ENCODE results near the gene SEM1.
"Not testable (repeated sequence)": the region's sequence is repeated elsewhere in the genome, so short reads cannot be mapped to it uniquely, and the experiment has no call there.

SEM1 gene

DNA sequence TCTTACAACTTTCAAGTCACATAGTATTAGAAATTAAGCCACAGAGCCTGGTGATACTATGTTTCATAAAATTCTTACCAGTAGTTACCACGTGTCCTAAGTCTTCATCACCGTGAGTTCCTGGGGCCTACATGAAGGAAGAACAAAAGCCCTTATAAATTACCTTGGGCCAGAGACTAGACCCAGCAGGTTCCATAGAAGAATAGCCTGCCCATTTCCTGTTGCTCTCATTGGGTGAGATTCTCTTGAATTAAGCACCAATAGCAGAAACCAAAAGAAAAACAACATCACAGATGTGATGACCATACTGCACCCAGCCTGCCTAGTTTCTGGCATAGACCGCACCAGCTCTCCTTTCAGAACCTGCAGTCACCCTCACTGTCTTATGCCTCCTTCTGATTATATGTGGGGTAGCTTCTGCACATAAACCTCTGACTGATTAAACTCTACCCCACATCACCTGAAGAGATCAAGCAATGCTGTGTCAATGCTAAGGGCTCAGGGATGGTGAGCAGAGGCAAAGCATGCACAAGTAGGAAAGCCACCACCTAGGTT is 18.0 kb upstream of the SEM1 start:
- no peak overlapping the region for H3K27ac ChIP-seq (ENCODE audit: low read depth, low read length)
- no peaks in the 10 kb centered on the region for H3K27me3 ChIP-seq (ENCODE audit: insufficient read depth, low read length)
- H3K4me1 ChIP-seq (ENCODE audit: insufficient read depth, low read length), result peaks cover 22% of the 10 kb centered on the region
- H3K36me3 ChIP-seq (ENCODE audit: insufficient read depth, low read length), result no peaks in the 10 kb centered on the region
- no peaks in the 10 kb centered on the region for H3K9me3 ChIP-seq (ENCODE audit: insufficient read depth, low read depth, low read length)
- WGBS, result 88% methylated on average over 3 of the region's 3 CpGs
- no peak overlapping the region for H3K4me3 ChIP-seq (ENCODE audit: low read length)
- no peak overlapping the region for H3K9ac ChIP-seq (ENCODE audit: low read depth, low read length)

DNA sequence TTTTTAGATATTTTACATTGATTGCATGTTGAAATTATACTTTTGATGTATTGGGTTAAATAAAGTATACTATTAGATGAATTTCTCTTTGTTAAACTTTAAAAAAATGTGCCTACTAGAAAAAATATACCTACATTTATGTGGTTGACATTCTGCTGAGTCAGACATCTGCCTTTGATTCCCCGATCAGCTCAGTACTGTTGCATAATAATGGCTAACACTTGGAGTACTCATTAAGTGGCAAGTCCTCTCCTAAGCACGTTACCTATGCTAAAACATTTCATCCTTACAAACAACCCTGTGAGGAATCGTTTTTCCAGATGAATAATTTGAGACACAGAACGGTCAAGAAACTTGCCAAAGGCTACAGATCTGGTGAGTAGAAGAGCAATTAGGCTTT is 14.0 kb upstream of the SEM1 start:
- no peak overlapping the region for H3K27ac ChIP-seq (ENCODE audit: low read depth, low read length)
- no peaks in the 10 kb centered on the region for H3K27me3 ChIP-seq (ENCODE audit: insufficient read depth, low read length)
- no peaks in the 10 kb centered on the region for H3K36me3 ChIP-seq (ENCODE audit: insufficient read depth, low read length)
- H3K4me3 ChIP-seq (ENCODE audit: low read length), result no peak overlapping the region
- WGBS, result 35% methylated on average over 4 of the region's 4 CpGs
- H3K9ac ChIP-seq (ENCODE audit: low read depth, low read length), result no peak overlapping the region
- H3K9me3 ChIP-seq (ENCODE audit: insufficient read depth, low read depth, low read length), result no peaks in the 10 kb centered on the region
- H3K4me1 ChIP-seq (ENCODE audit: insufficient read depth, low read length), result peaks cover 26% of the 10 kb centered on the region

DNA sequence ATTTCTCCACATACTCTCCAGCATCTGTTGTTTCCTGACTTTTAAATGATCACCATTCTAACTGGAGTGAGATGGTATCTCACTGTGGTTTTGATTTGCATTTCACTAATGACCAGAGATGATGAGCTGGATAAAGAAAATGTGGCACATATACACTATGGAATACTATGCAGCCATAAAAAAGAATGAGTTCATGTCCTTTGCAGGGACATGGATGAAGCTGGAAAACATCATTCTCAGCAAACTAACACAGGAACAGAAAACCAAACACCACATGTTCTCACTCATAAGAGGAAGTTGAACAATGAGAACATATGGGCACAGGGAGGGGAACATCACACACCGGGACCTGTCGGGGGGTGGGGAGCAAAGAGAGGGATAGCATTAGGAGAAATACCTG is 13.3 kb upstream of the SEM1 start:
- H3K4me1 ChIP-seq (ENCODE audit: insufficient read depth, low read length), result peaks cover 31% of the 10 kb centered on the region
- H3K4me3 ChIP-seq (ENCODE audit: low read length); H3K27ac ChIP-seq (ENCODE audit: low read depth, low read length); H3K36me3 ChIP-seq (ENCODE audit: insufficient read depth, low read length); H3K27me3 ChIP-seq (ENCODE audit: insufficient read depth, low read length); H3K9me3 ChIP-seq (ENCODE audit: insufficient read depth, low read depth, low read length); H3K9ac ChIP-seq (ENCODE audit: low read depth, low read length): not testable (repeated sequence)
- WGBS, result 100% methylated on average over 2 of the region's 2 CpGs

DNA sequence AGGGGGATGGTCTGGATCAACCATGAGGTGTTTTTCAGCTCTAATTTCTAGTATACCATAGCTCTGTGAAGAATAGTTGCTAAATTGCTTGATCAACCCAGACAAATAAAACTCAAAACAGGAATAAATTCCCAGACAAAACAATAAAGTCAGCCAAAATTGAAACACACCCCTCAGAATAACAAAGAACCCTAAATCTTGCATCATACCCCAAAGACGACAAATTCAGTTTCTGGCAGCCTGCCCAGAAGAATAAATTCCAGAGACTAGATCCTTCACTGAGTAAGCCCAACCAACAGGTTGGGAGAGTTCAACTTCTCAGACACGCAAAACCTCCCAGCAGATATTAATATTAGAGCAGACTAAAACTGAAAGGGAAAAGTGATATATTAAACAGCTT is 11.2 kb upstream of the SEM1 start:
- H3K36me3 ChIP-seq (ENCODE audit: insufficient read depth, low read length), result no peaks in the 10 kb centered on the region
- peaks cover 4% of the 10 kb centered on the region; the same call in 1 of the 2 replicates for H3K9me3 ChIP-seq (ENCODE audit: insufficient read depth, low read depth, low read length)
- no peak overlapping the region for H3K27ac ChIP-seq (ENCODE audit: low read depth, low read length)
- H3K4me3 ChIP-seq (ENCODE audit: low read length), result no peak overlapping the region
- 92% methylated on average over 1 of the region's 2 CpGs for WGBS
- peaks cover 26% of the 10 kb centered on the region for H3K4me1 ChIP-seq (ENCODE audit: insufficient read depth, low read length)
- H3K9ac ChIP-seq (ENCODE audit: low read depth, low read length), result no peak overlapping the region
- H3K27me3 ChIP-seq (ENCODE audit: insufficient read depth, low read length), result no peaks in the 10 kb centered on the region

DNA sequence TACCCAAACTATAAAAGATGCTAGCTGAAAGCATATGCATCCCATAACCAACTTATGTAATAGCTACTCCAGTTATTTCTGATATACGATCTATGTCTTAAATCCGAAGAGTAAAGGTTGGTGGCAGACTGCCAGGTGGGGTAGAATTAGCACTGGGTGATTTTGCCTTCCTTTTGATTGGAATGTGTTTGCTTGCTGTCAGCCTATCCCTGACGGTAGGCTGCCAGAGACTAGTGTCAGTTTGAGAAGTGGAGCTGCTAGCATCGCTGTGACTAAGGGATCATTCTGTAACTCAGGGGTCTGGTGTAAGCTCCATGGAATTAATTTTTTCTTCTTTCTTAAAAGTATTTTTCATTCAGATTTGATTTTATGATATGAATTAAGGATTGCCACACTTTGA is 9.5 kb upstream of the SEM1 start:
- Histone ChIP-seq H3K36me3 (ENCODE audit: insufficient read depth, low read length) (no peaks in the 10 kb centered on the region), H3K4me3 (ENCODE audit: low read length) (no peak overlapping the region), H3K4me1 (ENCODE audit: insufficient read depth, low read length) (peaks cover 23% of the 10 kb centered on the region), H3K27ac (ENCODE audit: low read depth, low read length) (no peak overlapping the region), H3K9me3 (ENCODE audit: insufficient read depth, low read depth, low read length) (peaks cover 4% of the 10 kb centered on the region; the same call in 1 of the 2 replicates), H3K9ac (ENCODE audit: low read depth, low read length) (no peak overlapping the region), H3K27me3 (ENCODE audit: insufficient read depth, low read length) (no peaks in the 10 kb centered on the region)
- 69% methylated on average over 4 of the region's 4 CpGs for WGBS

DNA sequence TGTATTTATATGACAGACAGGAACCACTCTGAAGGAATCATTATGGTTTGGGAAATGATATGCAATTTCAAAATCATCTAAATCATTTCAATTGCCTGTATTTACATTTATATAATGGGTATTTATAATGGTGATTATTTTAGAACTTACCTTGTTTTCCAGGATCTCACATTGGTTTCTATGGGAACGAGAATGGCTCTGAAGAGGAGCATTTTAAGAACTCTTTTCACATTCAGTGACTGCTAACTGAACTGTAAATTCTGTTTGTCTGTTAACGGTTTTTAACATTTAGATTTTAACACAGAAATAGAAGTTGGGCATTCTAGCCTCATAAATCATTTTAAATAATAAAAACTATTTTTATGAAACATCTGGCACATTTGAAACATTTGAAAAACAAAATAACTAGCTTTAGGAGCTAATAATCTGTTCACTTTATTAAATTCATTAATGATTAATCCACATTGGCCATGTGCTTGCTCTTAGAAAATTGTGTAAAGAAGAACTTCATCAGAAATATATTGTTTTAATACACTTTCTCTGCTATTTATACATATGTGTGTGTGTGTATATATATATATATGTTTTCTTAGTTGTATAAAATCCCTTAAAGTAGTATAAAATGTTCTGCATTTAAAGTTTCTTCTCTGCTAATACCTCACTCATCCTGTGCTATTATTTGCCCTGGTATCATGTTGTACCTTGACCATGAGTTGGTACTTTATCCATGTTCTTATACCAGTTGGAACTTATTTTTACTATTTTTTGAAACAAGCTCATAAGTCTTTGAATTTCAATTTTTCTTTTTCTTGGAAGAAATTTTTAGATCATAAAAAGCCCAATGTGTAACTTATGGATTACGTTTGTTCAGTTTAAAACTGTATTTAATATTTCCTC is 8.7 kb upstream of the SEM1 start:
- no peak overlapping the region for H3K4me3 ChIP-seq (ENCODE audit: low read length)
- no peak overlapping the region for H3K27ac ChIP-seq (ENCODE audit: low read depth, low read length)
- H3K36me3 ChIP-seq (ENCODE audit: insufficient read depth, low read length), result no peaks in the 10 kb centered on the region
- 100% methylated on average over 1 of the region's 3 CpGs for WGBS
- peaks cover 15% of the 10 kb centered on the region for H3K4me1 ChIP-seq (ENCODE audit: insufficient read depth, low read length)
- no peak overlapping the region for H3K9ac ChIP-seq (ENCODE audit: low read depth, low read length)
- H3K27me3 ChIP-seq (ENCODE audit: insufficient read depth, low read length), result no peaks in the 10 kb centered on the region
- H3K9me3 ChIP-seq (ENCODE audit: insufficient read depth, low read depth, low read length), result peaks cover 5% of the 10 kb centered on the region; the same call in 1 of the 2 replicates

DNA sequence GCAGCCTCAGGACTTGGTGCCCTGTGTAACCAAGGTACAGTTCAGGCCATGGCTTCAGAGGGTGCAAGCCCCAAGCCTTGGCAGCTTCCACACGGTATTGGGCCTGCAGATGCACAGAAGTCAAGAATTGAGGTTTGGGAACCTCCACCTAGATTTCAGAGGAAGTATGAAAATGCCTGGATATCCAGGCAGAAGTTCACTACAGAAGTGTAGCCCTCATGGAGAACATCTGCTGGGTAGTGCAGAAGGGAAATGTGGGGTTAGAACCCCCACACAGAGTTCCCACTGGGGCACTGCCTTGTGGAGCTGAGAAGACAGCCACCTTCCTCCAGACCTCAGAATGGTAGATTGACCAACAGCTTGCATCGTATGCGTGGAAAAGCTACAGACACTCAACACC is 3.4 kb upstream of the SEM1 start:
- peaks cover 17% of the 10 kb centered on the region; the same call in 1 of the 2 replicates for H3K9me3 ChIP-seq (ENCODE audit: insufficient read depth, low read depth, low read length)
- H3K27me3 ChIP-seq (ENCODE audit: insufficient read depth, low read length), result no peaks in the 10 kb centered on the region
- no peak overlapping the region for H3K27ac ChIP-seq (ENCODE audit: low read depth, low read length)
- peaks cover 11% of the 10 kb centered on the region for H3K4me1 ChIP-seq (ENCODE audit: insufficient read depth, low read length)
- H3K4me3 ChIP-seq (ENCODE audit: low read length), result no peak overlapping the region
- H3K9ac ChIP-seq (ENCODE audit: low read depth, low read length), result no peak overlapping the region
- H3K36me3 ChIP-seq (ENCODE audit: insufficient read depth, low read length), result peaks cover under 1% of the 10 kb centered on the region; the same call in 1 of the 2 replicates
- WGBS, result 98% methylated on average over 3 of the region's 3 CpGs

DNA sequence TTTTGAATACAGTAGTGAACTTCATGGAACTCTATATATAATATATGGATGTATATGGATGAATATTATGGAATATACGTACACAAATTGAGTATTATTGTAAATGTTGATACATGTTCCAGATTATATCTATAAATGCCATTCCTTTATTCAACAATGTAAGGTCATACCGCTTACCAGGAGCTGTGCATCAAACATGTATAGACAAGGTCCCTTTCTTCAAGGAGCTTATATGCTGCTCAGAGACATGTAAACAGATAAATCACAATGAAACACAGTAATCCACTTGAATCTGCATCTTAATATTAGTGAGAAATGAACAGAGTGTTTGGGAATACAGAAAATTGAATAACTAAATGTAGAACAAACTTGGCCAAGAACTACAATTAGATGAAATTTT is 898 bp upstream of the SEM1 start:
- 96% methylated on average over 1 of the region's 2 CpGs for WGBS
- no peak overlapping the region for H3K27ac ChIP-seq (ENCODE audit: low read depth, low read length)
- peaks cover 13% of the 10 kb centered on the region; the same call in 1 of the 2 replicates for H3K9me3 ChIP-seq (ENCODE audit: insufficient read depth, low read depth, low read length)
- peaks cover 11% of the 10 kb centered on the region for H3K4me1 ChIP-seq (ENCODE audit: insufficient read depth, low read length)
- no peak overlapping the region for H3K4me3 ChIP-seq (ENCODE audit: low read length)
- no peak overlapping the region for H3K9ac ChIP-seq (ENCODE audit: low read depth, low read length)
- H3K36me3 ChIP-seq (ENCODE audit: insufficient read depth, low read length), result peaks cover 19% of the 10 kb centered on the region
- H3K27me3 ChIP-seq (ENCODE audit: insufficient read depth, low read length), result no peaks in the 10 kb centered on the region

DNA sequence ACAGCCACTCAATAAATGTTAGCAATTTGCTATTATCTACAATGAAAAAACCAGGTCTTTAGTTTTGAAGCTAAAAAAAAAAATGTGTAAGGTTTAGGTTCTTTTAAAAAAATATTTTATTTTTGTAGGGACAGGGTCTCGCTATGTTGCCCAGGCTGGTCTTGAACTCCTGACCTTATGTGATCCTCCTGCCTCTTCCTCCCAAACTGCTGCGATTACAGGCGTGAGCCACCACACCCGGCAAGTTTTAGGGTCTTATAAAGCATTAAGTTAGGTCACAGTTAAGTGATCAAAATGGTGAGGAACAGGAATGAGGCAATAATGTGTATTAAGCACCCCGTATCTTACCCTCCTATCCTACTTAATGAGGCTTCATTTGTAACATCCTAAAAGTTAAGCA is 774 bp downstream of the SEM1 start:
- Histone ChIP-seq H3K36me3 (ENCODE audit: insufficient read depth, low read length) (peaks cover 25% of the 10 kb centered on the region), H3K9ac (ENCODE audit: low read depth, low read length) (peak overlapping the region; percentile 89), H3K4me3 (ENCODE audit: low read length) (peak overlapping the region; percentile 81), H3K9me3 (ENCODE audit: insufficient read depth, low read depth, low read length) (peaks cover 13% of the 10 kb centered on the region; the same call in 1 of the 2 replicates), H3K27me3 (ENCODE audit: insufficient read depth, low read length) (no peaks in the 10 kb centered on the region), H3K27ac (ENCODE audit: low read depth, low read length) (no peak overlapping the region), H3K4me1 (ENCODE audit: insufficient read depth, low read length) (peaks cover 11% of the 10 kb centered on the region)
- 82% methylated on average over 4 of the region's 5 CpGs for WGBS

DNA sequence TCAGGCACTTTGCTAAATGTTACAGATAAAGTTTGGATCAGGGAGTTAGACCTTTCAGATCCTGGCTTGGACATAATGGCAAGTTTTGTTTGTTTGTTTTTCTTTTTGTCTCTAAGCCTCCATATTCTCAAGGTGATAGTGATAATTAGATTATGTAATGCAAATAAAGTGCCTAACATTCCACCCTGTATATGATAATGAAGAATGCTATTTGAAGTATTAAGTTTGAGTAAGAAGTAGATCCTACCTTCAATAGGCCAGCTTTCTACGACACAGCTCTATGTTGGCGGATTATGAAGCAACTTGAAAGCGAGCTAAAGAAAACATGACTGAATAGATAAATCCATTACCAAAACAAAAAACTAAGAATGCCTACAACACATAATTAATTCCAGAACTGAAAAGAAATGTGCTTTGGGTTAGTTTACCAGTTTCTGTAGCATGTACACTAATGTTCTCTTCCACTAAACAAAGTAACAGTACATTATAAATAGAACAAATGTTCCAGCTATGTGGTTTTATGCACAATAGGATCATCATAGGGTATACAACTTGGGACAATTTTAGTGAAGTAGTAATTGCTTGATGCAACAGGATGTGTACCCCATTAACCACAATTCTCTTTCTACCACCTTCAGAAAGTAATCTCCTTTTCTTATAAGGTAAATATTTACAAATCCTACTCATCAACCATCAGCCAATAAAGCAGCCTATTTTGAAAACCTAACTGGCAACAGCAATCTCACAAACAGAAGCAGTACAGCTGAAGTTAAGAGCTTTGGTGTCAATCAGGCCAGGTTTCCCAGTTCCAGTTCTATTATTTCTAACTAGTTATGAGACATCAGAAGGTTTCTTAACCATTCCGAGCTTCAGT is 1.5 kb downstream of the SEM1 start:
- peaks cover 11% of the 10 kb centered on the region for H3K4me1 ChIP-seq (ENCODE audit: insufficient read depth, low read length)
- peaks cover 10% of the 10 kb centered on the region; the same call in 1 of the 2 replicates for H3K9me3 ChIP-seq (ENCODE audit: insufficient read depth, low read depth, low read length)
- 100% methylated on average over 3 of the region's 4 CpGs for WGBS
- peaks cover 25% of the 10 kb centered on the region for H3K36me3 ChIP-seq (ENCODE audit: insufficient read depth, low read length)
- peak overlapping the region; percentile 81 for H3K4me3 ChIP-seq (ENCODE audit: low read length)
- no peaks in the 10 kb centered on the region for H3K27me3 ChIP-seq (ENCODE audit: insufficient read depth, low read length)
- no peak overlapping the region for H3K9ac ChIP-seq (ENCODE audit: low read depth, low read length)
- H3K27ac ChIP-seq (ENCODE audit: low read depth, low read length), result no peak overlapping the region

DNA sequence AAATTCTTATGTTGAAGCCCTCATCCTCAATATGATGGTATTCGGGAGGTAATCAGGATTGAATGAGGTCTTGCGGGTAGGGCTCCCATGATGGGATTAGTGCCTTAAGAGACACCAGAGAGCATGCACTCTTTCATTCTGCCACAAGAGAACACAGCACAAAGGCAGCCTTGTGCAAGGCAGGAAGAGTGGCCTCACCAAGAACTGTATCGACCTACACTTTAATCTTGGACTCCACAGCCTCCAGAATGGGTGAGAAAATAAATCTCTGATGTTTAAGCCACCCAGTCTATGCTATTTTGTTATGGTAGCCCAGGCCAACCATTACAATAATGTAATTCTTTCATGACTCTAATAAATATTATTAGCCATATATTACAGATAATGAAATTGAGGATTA is 8.4 kb downstream of the SEM1 start:
- H3K9ac ChIP-seq (ENCODE audit: low read depth, low read length), result no peak overlapping the region
- WGBS, result 90% methylated on average over 3 of the region's 3 CpGs

More for the DNA sequence above, 8.4 kb downstream of the SEM1 start:
- H3K4me3 ChIP-seq (ENCODE audit: low read length), result no peak overlapping the region
- H3K27ac ChIP-seq (ENCODE audit: low read depth, low read length), result no peak overlapping the region
- H3K4me1 ChIP-seq (ENCODE audit: insufficient read depth, low read length), result no peaks in the 10 kb centered on the region; the same call in none of the 2 replicates
- H3K9me3 ChIP-seq (ENCODE audit: insufficient read depth, low read depth, low read length), result no peaks in the 10 kb centered on the region
- peaks cover 13% of the 10 kb centered on the region for H3K36me3 ChIP-seq (ENCODE audit: insufficient read depth, low read length)
- H3K27me3 ChIP-seq (ENCODE audit: insufficient read depth, low read length), result no peaks in the 10 kb centered on the region

Data from HUES64 (cell line).